GM11168 (cell line): ENCODE results near the gene MC2R.

Experiments used
- in situ Hi-C: fragments of 300-500 bp; cut with MboI; formaldehyde crosslinking; loops from one replicate; pipeline ENCODE4 v1.12.0; 2022; ENCODE audit warnings: low sequenced_read_pairs; ENCODE audit not compliant: unreplicated experiment

Gene MC2R

DNA sequence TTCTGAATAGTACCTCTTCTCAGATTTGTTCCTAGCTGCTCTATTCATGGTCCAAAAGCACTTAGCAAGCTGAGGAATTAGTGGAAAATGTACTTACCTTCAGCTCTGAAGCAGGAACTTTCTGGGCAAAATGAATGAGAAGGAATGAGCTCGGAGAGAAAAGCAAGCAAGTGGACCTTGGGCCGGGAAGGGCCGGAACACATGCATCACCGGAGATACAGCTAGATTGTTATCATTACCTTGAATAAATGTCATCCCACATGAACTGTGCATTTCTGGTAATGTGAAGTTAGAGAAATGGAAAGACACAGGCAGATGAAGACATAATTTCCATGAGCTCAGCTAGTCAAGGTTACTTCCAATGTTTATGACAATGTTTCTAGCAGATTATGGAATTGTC lies at the start of gene MC2R:
MC2R (minus strand) TSS at position 146 of the 400 bp plus-strand sequence. CDS start 30,018 bp downstream, outside the sequence.
- in situ Hi-C loops = no loop called here

DNA sequence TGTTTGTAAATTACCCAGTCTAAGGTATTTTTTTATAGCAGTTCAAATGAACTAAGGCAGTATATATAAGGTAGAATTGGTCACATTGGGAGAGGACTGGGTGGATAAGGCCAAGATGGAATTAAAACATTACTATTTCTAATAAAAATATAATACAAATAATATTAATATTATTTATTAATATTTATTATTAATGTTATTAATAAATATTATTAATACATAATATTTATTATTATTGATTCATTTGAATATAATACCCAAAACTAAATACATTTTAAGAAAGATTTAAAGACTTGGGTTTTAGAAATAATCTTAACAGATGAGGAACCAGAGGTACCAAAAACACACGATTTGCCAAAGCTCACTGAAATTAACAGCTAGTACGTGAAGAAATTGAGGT lies 30.5 kb upstream of the MC2R start:
- in situ Hi-C loops = no loop called here

DNA sequence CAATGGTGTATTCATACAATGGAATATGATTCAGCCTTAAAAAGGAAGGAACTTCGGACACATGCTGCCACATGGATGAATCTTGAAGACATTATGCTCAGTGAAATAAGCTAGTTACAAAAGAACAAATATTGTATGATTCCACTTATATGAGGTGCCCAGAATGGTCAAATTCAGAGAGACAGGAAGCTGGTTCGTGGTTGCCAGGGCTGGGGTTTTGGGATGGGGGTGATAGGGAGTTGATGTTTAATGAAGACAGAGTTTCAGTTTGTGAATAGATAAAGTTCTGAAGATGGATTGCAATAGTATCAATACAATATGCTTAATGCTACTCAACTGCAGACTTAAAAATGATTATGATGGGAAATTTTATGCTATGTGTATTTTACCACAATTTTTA lies 28.0 kb upstream of the MC2R start:
- in situ Hi-C loops = no loop called here

DNA sequence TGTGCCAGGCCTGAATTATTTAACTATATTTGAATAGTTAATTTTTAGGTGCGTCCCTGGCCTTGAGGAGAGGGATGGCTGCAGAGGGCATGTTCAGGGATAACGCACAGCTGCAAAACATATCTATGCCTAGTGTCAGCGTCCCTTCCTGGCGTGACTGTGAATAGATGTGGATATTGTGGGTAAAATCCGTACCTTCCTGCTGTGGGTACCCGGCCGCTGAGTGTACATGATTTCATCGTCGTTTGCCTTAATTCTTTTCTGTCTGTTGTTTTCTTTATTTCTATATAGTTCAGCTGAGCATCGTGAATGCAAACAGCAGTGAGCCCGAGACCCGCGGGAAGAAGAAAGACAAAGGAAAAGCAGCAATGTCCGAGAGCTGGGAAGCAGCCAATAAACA lies 25.0 kb upstream of the MC2R start:
- in situ Hi-C loops = no loop called here

DNA sequence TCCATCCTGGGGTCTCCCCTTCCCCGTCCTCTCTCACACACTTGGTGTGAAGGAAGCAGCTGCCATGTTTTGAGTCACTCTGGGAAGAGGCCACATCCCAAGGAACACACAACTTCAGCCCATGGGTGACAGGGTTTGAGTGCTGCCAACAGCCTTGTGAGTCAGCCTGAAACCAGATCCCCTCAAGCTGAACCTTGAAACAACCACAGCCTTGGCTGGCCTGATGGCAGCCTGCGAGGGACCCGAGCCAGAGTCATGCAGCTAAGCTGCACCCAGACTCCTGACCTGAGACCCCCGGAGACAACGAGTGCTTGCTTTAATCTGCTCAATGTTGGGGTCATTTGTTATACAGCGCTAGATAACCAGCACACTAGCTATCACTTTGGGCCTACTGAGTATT lies 19.3 kb upstream of the MC2R start:
- in situ Hi-C loops = no loop called here

DNA sequence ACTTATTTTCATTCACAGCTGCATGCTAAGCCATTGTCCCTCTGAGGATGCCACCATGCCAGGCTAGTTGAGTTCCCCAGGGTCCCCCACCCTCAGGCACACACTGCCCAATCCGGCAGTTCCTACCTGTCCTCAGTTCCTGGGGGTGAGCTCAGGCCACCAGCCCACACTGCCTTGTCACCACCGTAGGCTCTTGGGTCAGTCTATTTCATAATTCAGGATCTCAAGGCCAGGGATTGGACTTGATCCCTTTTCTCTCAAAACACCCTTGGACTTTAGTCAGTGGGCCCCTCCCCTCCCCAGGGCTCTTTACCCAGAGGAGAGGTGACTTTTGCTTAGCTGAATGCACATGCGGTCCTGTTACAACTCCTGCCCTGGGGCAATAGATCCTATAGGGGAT lies 18.7 kb upstream of the MC2R start:
- in situ Hi-C loops = no loop called here

DNA sequence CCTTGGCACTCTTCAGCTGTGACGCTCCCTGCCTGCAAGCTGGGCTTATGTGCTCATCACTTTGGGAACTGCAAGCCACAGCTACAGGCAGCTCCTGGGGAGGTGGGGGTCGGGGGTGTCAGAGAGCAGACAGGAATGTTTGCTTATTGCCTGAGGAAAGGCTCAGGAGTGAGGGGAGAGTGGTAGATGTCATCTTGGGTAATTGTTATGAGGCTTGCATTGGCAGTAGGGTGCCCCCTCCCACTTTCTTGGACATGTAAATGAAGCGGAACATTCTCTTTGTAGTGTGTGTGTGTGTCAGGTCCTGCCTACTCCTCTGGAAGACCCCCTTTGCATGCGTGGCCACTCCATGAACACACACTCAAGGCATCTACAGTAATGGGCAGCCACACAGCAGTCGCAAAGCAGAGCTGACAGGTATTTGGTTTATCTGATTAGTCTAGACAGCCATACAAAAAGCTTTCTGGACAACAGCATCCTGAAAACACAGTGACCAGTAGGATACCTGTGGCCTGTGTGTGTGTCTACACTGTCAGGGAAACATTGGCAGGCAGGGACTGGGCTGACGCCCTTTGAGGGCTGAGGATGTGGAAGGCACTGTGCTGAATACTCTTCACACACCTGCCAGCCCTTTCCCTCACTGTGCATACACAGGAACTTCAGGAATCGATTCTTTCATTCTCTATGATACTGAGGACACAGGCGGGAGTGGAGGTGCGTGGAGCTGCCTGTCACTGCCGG lies 17.1 kb upstream of the MC2R start:
- in situ Hi-C loops = no loop called here

DNA sequence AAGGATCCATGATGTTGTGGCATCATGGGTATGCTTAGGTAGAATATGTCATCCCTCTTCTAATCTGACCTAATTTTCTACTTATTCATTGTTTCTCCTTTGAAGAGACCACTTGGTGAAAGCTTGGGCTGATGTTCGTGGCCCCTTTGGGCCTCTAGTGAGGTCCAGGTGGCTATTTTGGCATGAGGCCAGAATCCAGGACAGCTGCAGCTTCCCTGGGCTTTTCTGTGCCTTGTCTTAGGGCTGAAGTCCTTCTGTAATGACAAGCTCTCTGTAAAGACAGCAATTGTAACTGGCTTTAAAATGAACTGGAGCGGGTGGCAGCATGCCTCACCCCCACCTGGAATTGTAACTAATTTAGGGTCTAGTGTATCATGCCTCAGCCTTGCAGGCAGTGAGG lies 15.6 kb upstream of the MC2R start:
- in situ Hi-C loops = no loop called here

DNA sequence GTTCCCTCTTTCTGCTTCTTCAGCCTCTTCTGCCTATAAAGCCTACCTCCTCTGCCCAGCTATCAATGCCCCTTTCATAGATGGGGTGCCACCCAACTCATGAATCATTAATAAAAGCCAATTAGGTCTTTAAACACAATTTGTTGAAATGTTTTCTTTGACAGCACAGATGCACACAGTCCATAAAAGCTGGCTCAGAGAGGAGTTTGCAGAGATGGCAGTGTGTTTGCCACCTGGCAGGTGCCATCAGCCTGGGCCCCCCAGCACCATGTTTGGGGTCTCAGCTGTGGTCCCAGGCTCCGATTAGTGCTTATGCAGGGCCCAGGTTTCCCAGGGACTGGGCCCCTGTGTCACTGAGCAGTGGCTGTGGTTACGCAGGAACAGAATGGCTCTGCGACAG lies 7.9 kb upstream of the MC2R start:
- in situ Hi-C loops = no loop called here

DNA sequence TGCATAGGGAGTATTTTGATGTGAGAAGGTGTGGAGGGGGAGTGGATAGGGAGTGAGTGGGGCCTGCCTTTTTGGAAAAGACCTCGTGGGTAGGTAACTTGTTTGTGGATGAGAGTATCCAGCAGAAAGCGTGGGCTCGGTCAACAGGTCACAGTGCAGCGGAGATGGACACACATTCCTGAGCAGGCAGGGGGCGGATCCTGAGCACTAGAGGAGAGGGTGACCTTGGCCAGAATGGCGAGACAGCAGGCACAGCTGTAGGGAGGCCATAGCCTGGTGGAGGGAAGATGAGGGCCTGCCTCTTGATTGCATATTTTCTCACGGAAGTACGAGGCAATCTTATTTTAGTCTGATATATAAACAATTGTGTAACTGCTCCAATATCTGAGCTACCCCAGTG lies 3.6 kb upstream of the MC2R start:
- in situ Hi-C loops = no loop called here

DNA sequence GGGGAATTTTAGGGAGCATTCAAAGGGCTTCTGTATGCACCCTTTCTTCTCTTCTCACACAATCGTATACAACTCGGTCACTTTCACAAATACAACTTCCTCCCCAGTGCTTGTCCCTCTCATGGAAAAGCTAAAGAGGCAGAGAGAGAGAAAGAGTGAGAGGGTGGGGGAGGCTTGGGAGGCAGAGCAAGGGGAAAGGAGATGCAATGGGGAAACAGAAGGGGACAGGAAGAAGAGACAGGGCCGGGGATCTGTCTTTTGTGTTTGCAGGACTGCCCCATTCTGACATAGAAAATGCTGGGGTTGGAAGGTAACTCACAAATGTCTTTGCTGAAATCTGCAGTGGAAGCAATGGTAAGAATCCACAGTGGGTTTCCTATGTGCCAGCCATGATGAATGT lies 2.1 kb upstream of the MC2R start:
- in situ Hi-C loops = no loop called here

DNA sequence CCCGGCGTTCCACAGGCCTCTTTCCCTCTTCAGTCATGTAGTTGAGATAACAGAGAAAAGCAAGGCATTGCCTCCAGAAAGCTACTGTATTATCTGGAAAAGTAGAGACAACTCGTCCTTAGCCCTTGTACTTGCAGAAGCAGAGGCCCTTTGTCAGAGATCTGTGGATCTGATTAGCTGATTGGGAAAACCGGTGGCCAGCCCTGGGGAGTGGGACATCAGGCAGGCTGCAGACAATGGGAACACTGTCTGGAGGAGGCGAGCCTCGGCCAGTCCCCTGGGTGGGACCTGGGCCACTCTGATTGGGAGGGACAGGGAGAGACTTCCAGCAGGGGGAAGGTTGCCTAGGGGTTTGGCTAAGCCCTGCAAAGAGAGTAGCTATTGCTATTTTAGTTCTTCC lies 1.2 kb upstream of the MC2R start:
- in situ Hi-C loops = no loop called here

DNA sequence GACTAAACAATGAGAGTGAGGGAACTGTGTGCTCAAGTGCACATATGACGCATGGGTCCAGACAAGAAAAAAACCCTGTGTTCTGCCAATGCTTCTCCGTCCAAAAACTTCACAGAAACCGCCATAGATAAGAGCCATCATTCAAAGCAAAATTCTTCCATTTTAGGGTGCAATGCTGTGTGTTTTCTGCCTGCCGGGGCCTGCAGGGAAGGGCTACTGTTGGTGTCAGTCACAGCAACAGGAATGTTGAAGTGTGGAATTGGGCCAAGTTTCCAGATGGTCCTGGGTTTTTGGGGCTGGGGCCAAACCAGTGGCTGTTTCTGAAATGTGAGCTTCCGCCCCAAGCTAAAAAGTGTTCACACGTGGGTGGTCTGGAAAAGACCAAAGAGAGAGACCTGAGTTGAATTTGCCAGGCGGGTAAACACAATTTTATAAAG lies 677 bp upstream of the MC2R start:
- in situ Hi-C loops = no loop called here

DNA sequence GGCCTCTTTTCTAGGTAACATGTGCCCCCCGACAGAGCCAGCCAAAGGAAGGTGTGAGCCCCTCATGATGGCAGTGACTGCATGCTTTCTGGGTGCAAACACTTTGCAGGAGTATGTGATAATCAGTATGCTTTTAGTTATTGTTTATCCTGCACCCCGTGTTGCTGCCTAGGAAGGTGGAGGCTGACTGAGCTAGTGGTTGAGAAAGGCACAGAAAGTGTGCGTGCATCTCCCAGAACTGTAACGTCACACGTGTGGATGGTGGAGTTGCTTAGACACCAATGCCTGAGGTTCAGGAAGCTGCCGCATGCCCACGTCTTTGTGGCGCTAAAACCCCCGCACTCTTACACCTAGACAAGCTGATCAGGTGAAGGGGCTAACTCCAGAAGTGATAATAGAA lies 580 bp downstream of the MC2R start:
- in situ Hi-C loops = no loop called here

DNA sequence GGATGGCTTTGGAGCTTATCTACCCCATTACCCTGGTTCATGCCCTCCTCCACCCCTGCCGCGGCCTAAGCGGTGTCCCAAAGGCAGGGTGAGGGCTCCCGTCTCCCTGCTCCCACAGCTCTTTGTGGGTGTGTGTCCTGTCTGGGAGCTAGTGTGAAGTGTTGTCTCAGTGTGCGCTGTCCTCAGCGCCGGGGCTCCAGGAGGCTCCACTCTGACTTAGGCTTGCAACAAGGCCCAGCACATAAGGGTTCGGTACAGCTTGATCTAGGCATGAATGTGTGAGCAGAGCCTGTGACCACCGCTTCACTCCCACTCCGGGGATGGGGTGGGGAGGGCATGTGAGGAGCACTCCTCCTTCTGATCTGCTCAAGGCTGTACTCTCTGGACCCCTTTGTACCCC lies 1.2 kb downstream of the MC2R start:
- in situ Hi-C loops = no loop called here

DNA sequence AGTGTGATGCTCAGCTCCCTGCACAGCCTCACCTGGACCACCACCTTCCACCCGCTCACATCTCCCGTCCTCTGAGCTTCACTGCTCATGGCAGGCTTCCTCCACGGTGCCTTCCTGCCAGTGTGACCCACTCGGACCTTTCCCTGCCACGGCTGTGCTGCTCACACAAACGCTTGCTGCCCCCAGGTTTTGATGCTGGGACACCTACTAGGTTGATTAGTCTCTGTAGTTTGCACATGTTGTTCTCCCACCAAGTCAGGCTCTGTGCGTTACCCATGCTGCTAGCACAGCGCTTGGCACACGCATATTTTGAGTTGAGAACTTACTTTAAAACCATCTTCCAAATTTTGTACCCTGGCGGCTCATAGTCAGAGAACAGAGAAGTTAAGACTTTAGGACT lies 2.1 kb downstream of the MC2R start:
- in situ Hi-C loops = no loop called here

DNA sequence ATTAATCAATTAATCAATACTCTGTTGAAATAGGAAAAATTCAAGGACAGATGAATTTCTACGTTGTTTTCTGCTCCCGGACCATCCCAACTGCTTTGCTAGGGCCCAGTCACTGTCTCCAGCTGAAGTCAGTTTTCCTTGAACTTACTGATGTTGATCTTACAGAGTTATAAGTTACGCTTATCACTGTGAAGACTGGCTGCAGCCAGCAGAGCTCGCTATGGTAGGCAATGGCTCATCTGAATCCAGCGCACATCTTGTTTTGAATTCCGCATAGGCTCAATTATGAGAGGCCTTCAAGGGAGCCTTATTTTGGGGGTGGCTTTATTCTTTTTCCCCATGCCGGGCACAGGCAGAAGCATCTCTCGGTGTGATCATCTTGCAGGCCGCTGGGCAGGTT lies 2.7 kb downstream of the MC2R start:
- in situ Hi-C loops = no loop called here

DNA sequence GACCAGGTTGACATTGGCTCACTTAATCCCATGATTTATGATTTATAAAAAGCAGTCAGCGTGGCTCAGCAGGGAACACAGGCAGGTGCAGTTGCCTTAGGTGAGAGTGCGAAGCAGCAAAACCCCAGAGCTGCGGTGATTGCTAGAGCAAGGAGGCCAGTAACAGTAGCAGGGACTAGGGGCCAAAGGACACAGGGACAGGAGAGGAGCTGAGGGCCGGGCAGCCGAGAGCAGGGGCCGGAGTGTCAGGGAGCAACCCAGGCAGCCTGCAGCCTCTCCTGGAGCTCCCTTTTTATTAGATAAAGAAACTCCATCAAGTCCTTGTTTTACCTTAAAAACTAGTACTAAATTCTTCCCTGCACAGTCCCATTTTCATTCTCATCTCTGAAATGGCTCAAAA lies 4.3 kb downstream of the MC2R start:
- in situ Hi-C loops = no loop called here

DNA sequence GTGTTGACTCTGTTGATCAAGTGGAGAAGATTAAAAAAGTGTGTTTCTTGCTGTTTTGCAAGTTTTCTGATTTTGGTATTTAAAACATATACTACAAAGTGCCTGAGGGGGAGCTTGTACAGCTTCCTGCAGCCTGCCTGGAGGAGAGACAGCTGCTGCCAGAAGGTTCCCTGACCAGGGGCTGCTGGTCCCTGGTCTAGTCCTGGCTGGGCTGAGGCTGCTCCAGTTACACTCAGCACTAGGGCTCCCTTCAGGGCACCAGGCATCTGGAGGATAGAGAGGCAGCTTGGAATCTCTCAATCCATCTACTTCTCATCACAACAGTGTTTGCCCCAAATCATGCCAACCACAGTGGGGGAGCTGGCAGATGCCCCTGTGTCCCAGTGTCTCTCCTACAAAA lies 4.8 kb downstream of the MC2R start:
- in situ Hi-C loops = no loop called here

DNA sequence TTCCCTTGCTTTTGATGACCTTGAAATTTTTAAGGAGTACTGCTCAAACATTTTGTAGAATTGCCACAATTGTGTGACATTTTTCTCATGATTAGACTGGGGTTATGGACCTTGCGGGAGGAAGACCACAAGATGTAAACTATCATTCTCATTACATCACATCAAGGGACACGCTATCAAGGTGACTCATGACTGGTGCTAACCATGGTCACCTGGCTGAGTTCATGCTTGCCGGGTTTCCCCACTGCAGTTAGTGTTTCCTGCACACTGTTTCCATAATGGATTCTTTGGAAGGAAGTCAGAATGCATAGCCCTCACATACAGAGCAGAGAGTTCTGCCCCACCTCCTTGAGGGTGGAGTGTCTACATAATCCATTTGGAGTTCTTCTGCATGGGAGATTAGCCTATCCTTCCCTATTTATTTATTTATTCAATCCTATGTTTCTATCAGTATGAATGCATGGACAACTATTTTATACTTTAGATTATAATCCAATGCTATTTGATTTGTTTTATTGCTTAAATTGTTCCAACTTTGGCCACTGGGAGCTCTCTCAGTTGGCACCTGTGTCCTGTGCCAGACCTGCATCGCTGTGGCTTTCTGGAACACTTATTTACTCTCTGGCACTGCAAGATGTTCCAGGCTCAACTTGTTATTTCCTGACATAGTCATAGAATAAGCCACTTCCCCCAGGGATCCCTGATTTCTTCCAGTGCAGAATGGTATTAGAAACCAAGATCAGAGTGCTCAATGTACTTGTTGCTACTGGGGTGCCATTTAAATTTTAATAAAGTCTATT lies 6.0 kb downstream of the MC2R start:
- in situ Hi-C loops = no loop called here

DNA sequence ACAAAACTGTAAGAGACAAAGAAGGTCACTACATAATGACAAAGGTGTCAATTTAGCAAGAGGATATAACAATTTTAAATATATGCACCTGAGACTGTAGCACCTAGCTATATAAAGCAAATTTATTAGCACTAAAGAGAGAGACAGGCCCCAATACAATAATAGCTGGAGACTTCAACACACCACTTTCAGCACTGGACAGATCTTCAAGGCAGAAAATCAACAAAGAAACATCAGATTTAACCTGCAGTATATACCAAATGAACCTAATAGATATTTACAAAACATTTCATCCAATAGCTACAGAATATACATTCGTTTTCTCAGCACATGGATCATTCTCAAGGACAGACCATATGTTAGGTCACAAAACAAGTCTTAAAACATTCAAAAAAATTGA lies 14.7 kb downstream of the MC2R start:
- in situ Hi-C loops = no loop called here

DNA sequence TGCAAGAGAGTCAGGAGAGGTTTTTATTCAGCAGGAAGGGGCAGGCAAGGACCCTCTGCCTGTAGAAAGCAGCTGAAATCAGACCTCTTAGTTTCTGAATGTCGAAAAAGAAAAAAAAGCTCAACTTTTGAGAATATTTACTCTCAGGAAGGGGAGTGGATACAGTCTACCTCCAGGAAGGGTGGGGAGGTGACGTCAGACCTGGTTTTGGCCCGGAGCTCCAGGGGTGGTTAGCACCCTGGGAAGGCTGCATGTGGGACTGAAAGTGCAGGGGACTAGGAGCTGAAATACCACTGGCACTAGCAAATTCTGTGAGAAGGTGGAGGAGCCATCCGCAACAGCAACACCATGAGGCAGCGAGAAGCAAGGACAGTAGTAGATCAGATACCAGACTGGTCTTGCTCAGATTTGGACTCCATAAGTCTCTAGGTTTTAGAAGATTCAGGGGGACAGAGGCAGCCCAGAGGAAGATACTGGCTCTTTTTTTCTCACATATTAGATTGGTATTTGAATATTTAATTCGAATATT lies 19.8 kb downstream of the MC2R start:
- in situ Hi-C loops = no loop called here
